ENCODE results near the gene CPNE6.

DNA sequence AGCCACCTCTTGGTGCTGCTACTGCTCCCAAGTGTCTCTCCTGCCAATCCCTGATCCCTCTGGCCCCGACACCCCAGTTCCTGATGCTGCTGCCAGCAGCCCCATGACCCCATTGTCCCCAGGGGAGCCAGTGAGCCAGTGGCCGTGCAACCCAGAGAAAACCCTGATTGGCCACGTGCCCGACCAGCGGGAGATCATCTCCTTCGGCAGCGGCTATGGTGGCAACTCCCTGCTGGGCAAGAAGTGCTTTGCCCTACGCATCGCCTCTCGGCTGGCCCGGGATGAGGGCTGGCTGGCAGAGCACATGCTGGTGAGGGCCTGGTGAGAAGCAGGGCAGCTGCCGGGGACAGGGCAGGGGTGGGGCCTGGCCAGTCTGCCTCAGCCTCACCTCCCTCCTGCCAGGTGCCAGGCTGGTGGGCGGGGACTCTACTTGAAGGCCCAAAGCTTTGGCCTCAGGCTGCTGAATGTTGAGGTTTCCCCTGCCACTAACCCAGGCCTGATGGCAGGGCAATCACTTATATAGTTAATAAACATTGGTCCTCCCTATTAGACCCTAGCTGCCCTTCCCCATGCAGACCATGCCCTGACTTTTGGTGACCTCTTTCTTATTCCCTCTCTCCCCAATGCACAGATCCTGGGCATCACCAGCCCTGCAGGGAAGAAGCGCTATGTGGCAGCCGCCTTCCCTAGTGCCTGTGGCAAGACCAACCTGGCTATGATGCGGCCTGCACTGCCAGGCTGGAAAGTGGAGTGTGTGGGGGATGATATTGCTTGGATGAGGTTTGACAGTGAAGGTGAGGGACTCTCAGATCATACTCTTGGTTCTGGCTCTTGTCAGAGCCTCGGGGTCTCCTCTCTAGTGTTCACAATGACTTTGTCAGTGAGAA, 27.8 kb downstream of the CPNE6 start:
- no peak for TF ChIP-seq EZH2phosphoT487 (IDR thresholded peaks at IDR 0.05; ENCODE audit: borderline replicate concordance, low read depth, low read length)
- TF ChIP-seq, protein P1, sequence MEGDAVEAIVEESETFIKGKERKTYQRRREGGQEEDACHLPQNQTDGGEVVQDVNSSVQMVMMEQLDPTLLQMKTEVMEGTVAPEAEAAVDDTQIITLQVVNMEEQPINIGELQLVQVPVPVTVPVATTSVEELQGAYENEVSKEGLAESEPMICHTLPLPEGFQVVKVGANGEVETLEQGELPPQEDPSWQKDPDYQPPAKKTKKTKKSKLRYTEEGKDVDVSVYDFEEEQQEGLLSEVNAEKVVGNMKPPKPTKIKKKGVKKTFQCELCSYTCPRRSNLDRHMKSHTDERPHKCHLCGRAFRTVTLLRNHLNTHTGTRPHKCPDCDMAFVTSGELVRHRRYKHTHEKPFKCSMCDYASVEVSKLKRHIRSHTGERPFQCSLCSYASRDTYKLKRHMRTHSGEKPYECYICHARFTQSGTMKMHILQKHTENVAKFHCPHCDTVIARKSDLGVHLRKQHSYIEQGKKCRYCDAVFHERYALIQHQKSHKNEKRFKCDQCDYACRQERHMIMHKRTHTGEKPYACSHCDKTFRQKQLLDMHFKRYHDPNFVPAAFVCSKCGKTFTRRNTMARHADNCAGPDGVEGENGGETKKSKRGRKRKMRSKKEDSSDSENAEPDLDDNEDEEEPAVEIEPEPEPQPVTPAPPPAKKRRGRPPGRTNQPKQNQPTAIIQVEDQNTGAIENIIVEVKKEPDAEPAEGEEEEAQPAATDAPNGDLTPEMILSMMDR (conservative IDR thresholded peaks at IDR 0.05; ENCODE audit: low read length), result no peak

Data from OCI-LY7 (cell line).